T-helper 22 cell (primary cell): ENCODE results near the gene OR5D14.

ENCODE experiments used
- DNase-seq: peaks from one replicate; pipeline ENCODE4 v3.0.0-alpha.2; 2020; ENCODE audit warnings: low read depth

OR5D14 gene

GRCh38 chr11:55795256-55795655 is at the start of gene OR5D14:
Gene OR5D14, plus strand, starts transcription at chr11:55795556. Its CDS starts 0 bp downstream, at chr11:55795556.
- DNase-seq: no peak

GRCh38 chr11:55773138-55773537 is 22.2 kb upstream of the OR5D14 start, which contains the start of gene OR5D13:
Gene OR5D13, plus strand, starts transcription at chr11:55773438. Its CDS starts 0 bp downstream, at chr11:55773438.
- DNase-seq: no peak

GRCh38 chr11:55791606-55792005 is 3.8 kb upstream of the OR5D14 start:
- no peak for DNase-seq

- DNase-seq: no peak
Measured at GRCh38 chr11:55793321-55793720, 2.0 kb upstream of the OR5D14 start.

GRCh38 chr11:55806248-55806647 is 10.9 kb downstream of the OR5D14 start:
- DNase-seq: no peak

GRCh38 chr11:55811067-55811466 is 15.7 kb downstream of the OR5D14 start, which contains the start of gene OR5L1:
Gene OR5L1, plus strand, starts transcription at chr11:55811367. Its CDS starts 100 bp downstream, at chr11:55811467.
- no peak for DNase-seq

- no peak for DNase-seq
Measured at GRCh38 chr11:55819330-55819729, 24.0 kb downstream of the OR5D14 start, which contains the start of gene OR5D18. Gene OR5D18, plus strand, starts transcription at chr11:55819630. Its CDS starts 0 bp downstream, at chr11:55819630.

- DNase-seq: no peak
Measured at GRCh38 chr11:55826919-55827318, 31.6 kb downstream of the OR5D14 start, which contains the start of gene OR5L2. Gene OR5L2, plus strand, starts transcription at chr11:55827219. Its CDS starts 0 bp downstream, at chr11:55827219.

GRCh38 chr11:55838452-55838851 is 43.1 kb downstream of the OR5D14 start, which contains the start of gene OR5D16:
Gene OR5D16, plus strand, starts transcription at chr11:55838752. Its CDS starts 0 bp downstream, at chr11:55838752.
- no peak for DNase-seq
